ENCODE data around the gene CIAO1.
"Not testable (repeated sequence)": the region's sequence is repeated elsewhere in the genome, so short reads cannot be mapped to it uniquely, and the experiment has no call there.

CIAO1 gene

DNA sequence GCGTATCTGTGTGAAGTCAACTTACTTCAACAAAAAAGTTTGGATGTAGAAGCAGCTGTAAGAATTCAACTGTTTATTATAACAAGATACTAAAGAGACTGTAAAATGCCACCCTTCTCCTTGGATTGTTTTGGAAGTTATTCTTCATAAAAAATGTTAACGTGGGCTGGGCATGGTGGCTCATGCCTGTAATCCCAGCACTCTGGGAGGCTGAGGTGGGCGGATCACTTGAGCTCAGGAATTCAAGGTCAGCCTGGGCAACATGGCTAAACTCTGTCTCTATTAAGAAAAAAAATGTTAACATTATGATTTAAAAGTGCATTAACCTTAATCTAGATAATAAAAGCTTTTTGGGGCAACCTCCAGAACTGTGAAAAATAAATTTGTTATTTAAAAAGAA lies 7.7 kb downstream of the CIAO1 start:
- FAIRE-seq, result no peak
- DNase-seq (ENCODE audit: insufficient read length, low spot score), result no peak

DNA sequence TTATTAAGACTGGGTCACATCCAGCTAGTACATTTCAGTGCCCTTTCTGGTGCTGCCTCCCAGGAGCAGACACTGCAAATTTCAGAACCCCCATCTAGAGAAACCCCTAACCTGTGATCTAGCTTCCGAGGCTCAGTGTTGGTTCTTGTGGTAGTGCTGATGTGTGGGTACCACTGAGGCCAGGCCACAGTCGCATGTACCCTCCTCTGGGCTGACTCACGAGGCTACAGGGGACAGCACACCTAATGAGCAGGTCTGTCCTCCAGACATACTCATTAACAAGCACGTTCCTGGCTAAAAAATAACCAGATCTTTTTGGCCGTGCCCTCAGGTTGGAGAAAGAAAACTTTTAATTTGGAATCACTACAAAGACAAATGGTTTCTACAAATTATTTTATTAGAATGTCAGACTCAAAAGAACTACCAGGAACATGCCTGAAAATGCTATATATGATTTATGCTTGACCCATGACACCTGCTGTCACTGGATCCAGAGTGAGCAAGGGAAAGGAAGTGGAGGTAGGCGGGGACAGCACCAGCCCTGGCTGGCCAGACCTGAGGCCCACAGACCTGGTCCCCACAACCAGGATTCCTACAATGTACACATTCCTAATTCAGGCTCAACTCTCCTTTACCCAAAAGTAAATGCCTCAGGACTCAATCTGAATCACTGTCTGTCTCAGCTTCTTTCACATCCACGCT lies 8.5 kb downstream of the CIAO1 start:
- DNase-seq (ENCODE audit: insufficient read length, low spot score), result no peak
- no peak for FAIRE-seq

DNA sequence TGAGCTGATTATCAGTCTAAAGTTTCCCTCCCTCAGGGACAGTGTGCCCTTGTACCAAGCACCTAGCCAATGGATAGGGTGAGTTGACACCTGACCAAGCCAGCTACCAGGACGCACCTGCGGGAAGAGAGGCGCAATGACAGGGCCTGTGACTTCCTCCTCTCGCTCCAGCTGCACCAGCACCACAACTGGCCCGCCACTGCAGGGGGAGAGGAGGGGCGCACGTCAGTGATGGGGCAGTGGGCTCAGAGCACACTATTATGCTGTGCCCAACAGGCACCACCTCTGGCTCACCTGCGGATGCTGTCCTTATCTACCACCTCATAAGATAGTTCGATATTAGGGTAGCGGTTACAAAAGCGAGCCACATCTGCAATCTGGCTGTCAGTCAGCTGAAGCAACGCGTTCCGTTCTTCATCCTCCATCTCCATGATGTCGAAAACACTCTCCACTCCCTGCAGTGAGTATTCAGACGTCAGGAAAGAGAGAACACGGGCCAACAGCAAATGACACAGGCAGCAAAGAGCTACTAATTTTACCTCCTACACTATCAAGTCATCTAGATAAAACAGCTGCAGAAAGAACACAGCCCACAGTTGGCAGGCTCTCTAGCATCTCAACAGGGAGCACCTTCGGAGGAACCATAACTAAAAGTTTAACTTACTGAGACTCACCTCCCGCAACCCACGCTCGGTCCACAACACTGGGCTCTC lies 10.9 kb downstream of the CIAO1 start:
- no peak for FAIRE-seq
- no peak for DNase-seq (ENCODE audit: insufficient read length, low spot score)

DNA sequence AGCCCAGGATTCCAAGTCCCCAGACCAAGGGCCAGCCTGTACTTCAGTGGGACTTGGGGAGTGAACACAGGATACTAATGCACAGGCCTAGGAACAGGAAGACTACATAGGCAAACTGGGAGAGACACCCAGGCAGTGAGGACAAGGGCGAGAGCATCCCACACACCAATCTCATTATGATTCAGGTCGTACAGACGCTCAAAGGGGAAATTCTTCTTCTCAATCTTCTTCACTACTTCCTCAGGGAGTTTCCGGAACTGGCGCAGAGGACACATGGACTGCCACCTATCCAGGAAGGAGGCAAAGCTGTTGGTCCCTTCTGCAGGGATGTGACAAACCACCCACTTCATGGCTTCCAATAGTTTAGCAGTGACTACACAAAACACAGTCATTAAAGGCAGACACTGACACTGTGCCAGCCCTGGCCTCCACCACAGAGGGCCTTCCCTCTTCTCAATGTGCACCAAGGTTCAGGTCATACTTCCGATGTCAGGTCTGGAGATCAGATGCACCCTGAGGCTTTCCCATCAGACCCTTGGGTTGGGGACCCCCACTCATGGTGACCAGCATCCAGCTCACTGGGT lies 21.3 kb downstream of the CIAO1 start:
- FAIRE-seq (no peak), DNase-seq (ENCODE audit: insufficient read length, low spot score) (no peak)

GRCh38 chr2:96291751-96292150 lies 25.7 kb downstream of the CIAO1 start:
- DNase-seq (ENCODE audit: insufficient read length, low spot score) (no peak), FAIRE-seq (no peak)

GRCh38 chr2:96294271-96294670 lies 28.2 kb downstream of the CIAO1 start:
- not testable (repeated sequence) for FAIRE-seq; DNase-seq (ENCODE audit: insufficient read length, low spot score)

GRCh38 chr2:96296925-96297324 lies 30.9 kb downstream of the CIAO1 start:
- FAIRE-seq (no peak), DNase-seq (ENCODE audit: insufficient read length, low spot score) (no peak)

GRCh38 chr2:96301865-96302264 lies 35.8 kb downstream of the CIAO1 start:
- FAIRE-seq, result no peak

GRCh38 chr2:96304606-96305005 lies 38.6 kb downstream of the CIAO1 start:
- DNase-seq (ENCODE audit: insufficient read length, low spot score), result no peak
- no peak for FAIRE-seq

More at GRCh38 chr2:96301865-96302264, 35.8 kb downstream of the CIAO1 start:
- DNase-seq (ENCODE audit: insufficient read length, low spot score), result no peak

GRCh38 chr2:96305091-96305978 lies 39.3 kb downstream of the CIAO1 start, which contains the start of gene SNRNP200:
Gene SNRNP200 (minus strand): TSS chr2:96305546. CDS start chr2:96305437, 109 bp downstream.
- FAIRE-seq (peak; percentile 73), DNase-seq (ENCODE audit: insufficient read length, low spot score) (peak; percentile 78)

DNA sequence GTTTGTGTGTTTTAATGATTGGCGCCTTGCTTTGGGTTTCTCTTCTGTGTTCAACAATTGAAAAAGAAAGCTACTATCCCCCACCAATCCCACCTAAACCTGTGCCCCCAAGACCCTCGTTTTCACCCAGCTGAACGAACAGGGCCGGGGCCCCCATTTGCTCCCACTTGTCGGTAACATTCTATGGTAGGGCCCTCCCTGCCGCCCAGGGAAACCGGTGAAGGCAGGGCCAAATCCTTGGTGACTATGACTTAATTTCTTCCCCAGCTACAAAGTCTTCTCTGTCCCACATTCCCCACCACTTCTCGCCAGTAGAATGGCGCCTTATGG lies 39.9 kb downstream of the CIAO1 start:
- FAIRE-seq (no peak), DNase-seq (ENCODE audit: insufficient read length, low spot score) (no peak)

DNA sequence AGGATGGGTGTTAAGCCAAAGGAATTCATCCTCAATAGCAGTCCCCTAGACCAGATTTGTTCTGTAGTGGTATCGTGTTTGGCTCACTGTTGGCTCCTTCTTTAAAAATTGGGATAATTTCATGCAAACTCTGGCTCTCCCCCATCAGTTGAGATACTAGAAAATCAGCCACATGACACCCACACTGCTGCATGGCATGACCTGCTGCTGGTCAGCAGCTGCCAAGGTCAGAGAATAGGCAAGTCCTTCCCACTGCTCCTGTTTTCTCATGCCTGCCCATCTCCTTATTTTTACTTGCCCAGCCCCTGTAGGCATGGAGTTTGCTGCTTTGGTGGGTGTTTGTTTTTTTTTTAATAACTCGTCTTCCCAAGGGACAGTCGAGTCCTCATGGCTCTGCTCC lies 40.3 kb downstream of the CIAO1 start:
- no peak for FAIRE-seq
- no peak for DNase-seq (ENCODE audit: insufficient read length, low spot score)

GRCh38 chr2:96308248-96308647 lies 42.2 kb downstream of the CIAO1 start:
- DNase-seq (ENCODE audit: insufficient read length, low spot score) (no peak), FAIRE-seq (no peak)

- no peak for FAIRE-seq
- DNase-seq (ENCODE audit: insufficient read length, low spot score), result no peak
Measured at GRCh38 chr2:96315005-96315399, 49.0 kb downstream of the CIAO1 start.

DNA sequence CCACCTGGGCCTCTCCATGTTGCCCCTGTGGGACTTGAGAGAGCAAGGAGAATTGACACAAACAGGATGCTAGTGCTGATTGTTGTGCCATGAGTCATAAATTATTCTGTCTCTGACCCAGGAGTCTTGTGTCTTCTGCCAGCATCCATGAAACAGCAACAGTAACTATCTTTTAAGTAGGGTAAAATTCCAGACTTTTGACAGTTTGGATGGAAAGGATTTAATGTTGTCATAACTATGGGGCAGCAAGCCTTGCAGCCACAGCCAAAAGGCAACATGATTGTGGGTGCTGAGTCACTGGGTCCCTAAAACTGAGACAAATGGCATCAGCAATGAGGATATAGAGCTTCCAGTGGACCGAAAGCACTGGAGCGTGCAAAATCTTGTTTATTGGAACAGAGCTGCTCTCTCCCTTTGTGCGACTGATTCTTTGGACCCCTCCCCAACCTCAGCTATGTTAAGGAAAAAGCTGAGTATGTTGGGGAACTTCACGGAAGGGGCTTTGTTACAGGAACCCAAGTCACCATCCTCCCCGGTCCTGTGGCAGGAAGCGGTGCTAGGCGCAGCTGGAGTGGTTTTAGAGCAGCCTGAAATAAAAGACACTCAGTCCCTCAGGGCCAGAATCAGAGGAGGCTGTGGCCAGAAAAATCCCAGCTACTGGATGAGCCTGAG lies 49.5 kb downstream of the CIAO1 start:
- peak; percentile 69 for FAIRE-seq
- DNase-seq (ENCODE audit: insufficient read length, low spot score), result no peak

GRCh38 chr2:96316999-96317398 lies 51.0 kb downstream of the CIAO1 start:
- FAIRE-seq, result no peak
- DNase-seq (ENCODE audit: insufficient read length, low spot score), result no peak

GRCh38 chr2:96317584-96317997 lies 51.6 kb downstream of the CIAO1 start:
- DNase-seq (ENCODE audit: insufficient read length, low spot score) (no peak), FAIRE-seq (no peak)

DNA sequence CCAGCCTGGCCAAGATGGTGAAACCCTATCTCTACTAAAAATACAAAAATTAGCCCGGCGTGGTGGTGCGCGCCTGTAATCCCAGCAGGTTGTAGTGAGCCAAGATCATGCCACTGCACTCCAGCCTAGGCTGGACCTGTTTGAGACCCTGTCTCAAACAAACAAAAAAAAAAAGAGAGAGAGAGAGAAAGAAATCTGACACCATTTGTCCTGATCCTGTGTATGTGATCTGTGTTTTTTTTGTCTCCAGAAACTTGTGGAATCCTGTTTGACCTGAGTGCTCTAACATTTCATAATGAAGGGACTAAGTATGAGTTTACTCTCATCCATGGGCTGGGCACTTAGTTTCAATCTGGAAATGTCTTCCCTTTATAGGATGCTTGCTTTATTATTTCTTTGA lies 52.7 kb downstream of the CIAO1 start:
- DNase-seq (ENCODE audit: insufficient read length, low spot score) (no peak), FAIRE-seq (no peak)

DNA sequence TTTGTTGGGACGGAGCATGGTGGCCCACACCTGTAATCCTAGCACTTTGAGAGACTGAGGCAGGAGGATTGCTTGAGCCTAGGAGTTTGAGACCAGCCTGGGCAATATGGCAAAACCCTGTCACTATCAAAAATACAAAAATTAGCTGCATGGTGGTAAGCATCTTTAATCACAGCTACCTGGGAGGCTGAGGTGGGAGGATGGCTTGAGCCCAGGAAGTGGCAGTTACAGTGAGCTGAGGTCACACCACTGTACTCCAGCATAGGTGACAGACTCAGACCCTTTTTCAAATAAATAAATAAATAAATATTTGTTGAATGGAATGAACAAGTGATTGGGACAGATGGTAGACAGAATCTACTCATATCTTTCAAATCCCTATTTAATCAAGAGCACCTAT lies 53.4 kb downstream of the CIAO1 start:
- DNase-seq (ENCODE audit: insufficient read length, low spot score), result no peak
- no peak for FAIRE-seq

DNA sequence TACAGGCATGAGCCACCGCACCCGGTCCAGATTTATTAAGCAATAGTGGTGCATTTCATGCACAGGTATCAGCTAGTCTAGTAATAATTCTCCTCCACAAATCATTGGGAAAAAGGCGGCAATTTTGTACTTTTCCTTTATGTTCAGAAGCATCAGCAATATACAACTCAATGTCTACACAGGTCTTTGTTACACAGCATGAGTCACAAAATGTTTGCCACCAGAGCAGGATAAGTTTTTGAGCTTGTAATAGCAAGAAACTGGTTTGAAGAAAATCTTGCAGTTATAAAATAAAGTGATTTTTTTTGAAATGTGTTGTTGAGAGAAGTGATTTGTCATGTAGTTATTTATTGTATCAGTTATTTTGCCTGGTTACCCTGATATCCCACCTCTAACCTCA lies 54.3 kb downstream of the CIAO1 start:
- no peak for DNase-seq (ENCODE audit: insufficient read length, low spot score)
- FAIRE-seq, result no peak
